ENCODE results near the gene NR1H3.

The NR1H3 gene

GRCh38 chr11:47289856-47290255, 32.1 kb downstream of the NR1H3 start:
- Histone ChIP-seq H3K14ac (ENCODE audit: low read length in 2 of 2) (no peak overlapping the region), H3K4me1 (ENCODE audit: control insufficient read depth, insufficient read depth, low read depth, low read length) (no peaks in the 10 kb centered on the region), H3K36me3 (ENCODE audit: control insufficient read depth in 1 of 2, insufficient read depth in 2 of 2, low read depth in 1 of 2, low read length in 2 of 2) (peaks cover 66 to 87% of the 10 kb centered on the region in 2 experiments), H3K27me3 (ENCODE audit: control insufficient read depth in 1 of 2, insufficient read depth in 1 of 2, low read length in 2 of 2) (no peaks in the 10 kb centered on the region), H2BK15ac (ENCODE audit: low read depth, poor library complexity, severe bottlenecking) (no peak overlapping the region), H3K27ac (ENCODE audit: low read length, poor library complexity, severe bottlenecking) (no peak overlapping the region), H3K4me2 (ENCODE audit: low read length, poor library complexity, severe bottlenecking) (no peak overlapping the region), H4K91ac (ENCODE audit: low read length) (no peak overlapping the region), H2BK12ac (ENCODE audit: low read length in 2 of 2) (no peak overlapping the region), H2BK120ac (ENCODE audit: low read depth, low read length) (no peak overlapping the region), H3K4me3 (ENCODE audit: insufficient read depth in 1 of 2, low read depth in 1 of 2, low read length in 2 of 2) (no peak overlapping the region), H2BK5ac (ENCODE audit: low read depth, low read length, poor library complexity, severe bottlenecking) (no peak overlapping the region), H3K9me3 (ENCODE audit: control insufficient read depth, low read length) (no peaks in the 10 kb centered on the region), H3K4ac (ENCODE audit: low read depth in 1 of 2, low read length in 2 of 2) (no peak overlapping the region), H3K18ac (ENCODE audit: low read depth in 1 of 2, low read length in 2 of 2) (no peak overlapping the region), H3K79me1 (replicated peaks; ENCODE audit: low read length, poor library complexity, severe bottlenecking) (peaks cover 8% of the 10 kb centered on the region), H2AFZ (ENCODE audit: low read depth, low read length) (no peak overlapping the region), H3K9ac (ENCODE audit: low read length) (no peak overlapping the region), H2AK5ac (ENCODE audit: low read length, severe bottlenecking) (no peak overlapping the region), H3K23ac (ENCODE audit: low read length in 2 of 2) (no peak overlapping the region), H4K8ac (ENCODE audit: low read length) (no peak overlapping the region)
- 96% methylated on average over 15 of the region's 15 CpGs for WGBS
- DNase-seq: no peak

DNA sequence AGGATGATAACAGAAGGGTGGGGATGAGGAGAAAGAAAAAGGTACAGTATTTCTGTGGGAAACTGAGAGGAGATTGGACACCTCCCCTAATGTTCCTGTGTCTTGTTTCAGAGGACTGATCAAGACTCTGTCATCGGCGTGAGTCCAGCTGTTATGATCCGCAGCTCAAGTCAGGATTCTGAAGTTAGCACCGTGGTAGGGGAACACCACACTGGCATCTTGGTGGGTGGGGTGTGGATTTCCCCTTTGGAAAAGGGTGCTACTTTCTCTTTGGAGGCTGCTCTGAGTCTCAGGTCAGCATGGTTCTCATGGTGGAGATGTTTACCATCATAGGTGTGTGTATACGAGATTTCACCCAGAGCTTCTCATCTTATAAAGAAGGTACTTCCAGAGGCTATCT, 37.6 kb downstream of the NR1H3 start:
- H2AK5ac ChIP-seq (ENCODE audit: low read length, severe bottlenecking): no peak overlapping the region
- H3K4me1 ChIP-seq (ENCODE audit: control insufficient read depth, insufficient read depth, low read depth, low read length): no peaks in the 10 kb centered on the region
- H3K4me2 ChIP-seq (ENCODE audit: low read length, poor library complexity, severe bottlenecking): no peak overlapping the region
- H2AFZ ChIP-seq (ENCODE audit: low read depth, low read length): no peak overlapping the region
- H3K9me3 ChIP-seq (ENCODE audit: control insufficient read depth, low read length): peaks cover 13% of the 10 kb centered on the region
- H3K27ac ChIP-seq (ENCODE audit: low read length, poor library complexity, severe bottlenecking): no peak overlapping the region
- peaks cover 44 to 85% of the 10 kb centered on the region in 2 experiments for H3K36me3 ChIP-seq (ENCODE audit: control insufficient read depth in 1 of 2, insufficient read depth in 2 of 2, low read depth in 1 of 2, low read length in 2 of 2)
- no peak overlapping the region for H3K4me3 ChIP-seq (ENCODE audit: insufficient read depth in 1 of 2, low read depth in 1 of 2, low read length in 2 of 2)
- no peak overlapping the region for H2BK120ac ChIP-seq (ENCODE audit: low read depth, low read length)
- no peak overlapping the region for H3K4ac ChIP-seq (ENCODE audit: low read depth in 1 of 2, low read length in 2 of 2)
- no peak overlapping the region for H2BK15ac ChIP-seq (ENCODE audit: low read depth, poor library complexity, severe bottlenecking)
- no peak overlapping the region for H2BK12ac ChIP-seq (ENCODE audit: low read length in 2 of 2)
- WGBS: 94% methylated on average over 4 of the region's 5 CpGs
- H4K8ac ChIP-seq (ENCODE audit: low read length): no peak overlapping the region
- no peaks in the 10 kb centered on the region for H3K27me3 ChIP-seq (ENCODE audit: control insufficient read depth in 1 of 2, insufficient read depth in 1 of 2, low read length in 2 of 2)
- no peak overlapping the region for H3K9ac ChIP-seq (ENCODE audit: low read length)
- no peak overlapping the region for H4K91ac ChIP-seq (ENCODE audit: low read length)
- peaks cover 6% of the 10 kb centered on the region for H3K79me1 ChIP-seq (replicated peaks; ENCODE audit: low read length, poor library complexity, severe bottlenecking)
- no peak overlapping the region for H3K18ac ChIP-seq (ENCODE audit: low read depth in 1 of 2, low read length in 2 of 2)
- no peak overlapping the region for H2BK5ac ChIP-seq (ENCODE audit: low read depth, low read length, poor library complexity, severe bottlenecking)
- DNase-seq: no peak
- no peak overlapping the region for H3K23ac ChIP-seq (ENCODE audit: low read length in 2 of 2)
- H3K14ac ChIP-seq (ENCODE audit: low read length in 2 of 2): no peak overlapping the region

DNA sequence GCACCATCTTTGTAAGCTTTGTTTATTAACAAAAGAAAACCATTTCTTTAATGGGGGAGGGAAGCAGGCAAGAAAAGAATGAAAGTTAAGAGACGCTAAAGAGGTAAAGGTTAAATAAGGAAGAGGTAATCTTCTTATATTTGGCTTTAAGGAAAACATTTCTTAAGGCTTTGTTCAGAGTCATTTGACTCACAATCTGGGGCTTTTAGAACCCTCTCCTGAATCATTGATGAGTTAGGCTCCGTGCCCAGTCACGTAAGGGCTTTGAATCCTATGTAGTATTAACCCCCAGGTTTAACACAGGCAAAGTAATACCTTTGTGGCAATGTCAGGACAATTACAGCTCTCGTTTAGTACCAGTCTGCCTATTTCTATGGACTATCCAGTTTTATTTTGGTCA, 38.2 kb downstream of the NR1H3 start:
- Histone ChIP-seq H3K4ac (ENCODE audit: low read depth in 1 of 2, low read length in 2 of 2) (no peak overlapping the region), H3K4me2 (ENCODE audit: low read length, poor library complexity, severe bottlenecking) (no peak overlapping the region), H3K4me3 (ENCODE audit: insufficient read depth in 1 of 2, low read depth in 1 of 2, low read length in 2 of 2) (no peak overlapping the region), H3K4me1 (ENCODE audit: control insufficient read depth, insufficient read depth, low read depth, low read length) (no peaks in the 10 kb centered on the region), H3K18ac (ENCODE audit: low read depth in 1 of 2, low read length in 2 of 2) (no peak overlapping the region), H2AK5ac (ENCODE audit: low read length, severe bottlenecking) (no peak overlapping the region), H2BK5ac (ENCODE audit: low read depth, low read length, poor library complexity, severe bottlenecking) (no peak overlapping the region), H3K27me3 (ENCODE audit: control insufficient read depth in 1 of 2, insufficient read depth in 1 of 2, low read length in 2 of 2) (no peaks in the 10 kb centered on the region), H3K27ac (ENCODE audit: low read length, poor library complexity, severe bottlenecking) (no peak overlapping the region), H3K9ac (ENCODE audit: low read length) (no peak overlapping the region), H3K79me1 (replicated peaks; ENCODE audit: low read length, poor library complexity, severe bottlenecking) (peaks cover 4% of the 10 kb centered on the region), H2AFZ (ENCODE audit: low read depth, low read length) (no peak overlapping the region), H3K14ac (ENCODE audit: low read length in 2 of 2) (no peak overlapping the region), H3K23ac (ENCODE audit: low read length in 2 of 2) (no peak overlapping the region), H3K9me3 (ENCODE audit: control insufficient read depth, low read length) (peaks cover 13% of the 10 kb centered on the region), H2BK120ac (ENCODE audit: low read depth, low read length) (no peak overlapping the region), H3K36me3 (ENCODE audit: control insufficient read depth in 1 of 2, insufficient read depth in 2 of 2, low read depth in 1 of 2, low read length in 2 of 2) (peaks cover 39 to 83% of the 10 kb centered on the region in 2 experiments), H2BK12ac (ENCODE audit: low read length in 2 of 2) (no peak overlapping the region), H4K91ac (ENCODE audit: low read length) (no peak overlapping the region), H4K8ac (ENCODE audit: low read length) (no peak overlapping the region), H2BK15ac (ENCODE audit: low read depth, poor library complexity, severe bottlenecking) (no peak overlapping the region)
- no peak for DNase-seq
- WGBS: 97% methylated on average over 3 of the region's 4 CpGs

GRCh38 chr11:47299078-47299477, 41.3 kb downstream of the NR1H3 start:
- Histone ChIP-seq H3K4me2 (ENCODE audit: low read length, poor library complexity, severe bottlenecking) (no peak overlapping the region), H3K9me3 (ENCODE audit: control insufficient read depth, low read length) (peaks cover 32% of the 10 kb centered on the region), H3K36me3 (ENCODE audit: control insufficient read depth in 1 of 2, insufficient read depth in 2 of 2, low read depth in 1 of 2, low read length in 2 of 2) (peaks cover 26 to 81% of the 10 kb centered on the region in 2 experiments), H4K91ac (ENCODE audit: low read length) (no peak overlapping the region), H3K27ac (ENCODE audit: low read length, poor library complexity, severe bottlenecking) (no peak overlapping the region), H3K4ac (ENCODE audit: low read depth in 1 of 2, low read length in 2 of 2) (no peak overlapping the region), H2BK15ac (ENCODE audit: low read depth, poor library complexity, severe bottlenecking) (no peak overlapping the region), H2BK5ac (ENCODE audit: low read depth, low read length, poor library complexity, severe bottlenecking) (no peak overlapping the region), H3K9ac (ENCODE audit: low read length) (no peak overlapping the region), H3K27me3 (ENCODE audit: control insufficient read depth in 1 of 2, insufficient read depth in 1 of 2, low read length in 2 of 2) (no peaks in the 10 kb centered on the region), H2BK12ac (ENCODE audit: low read length in 2 of 2) (no peak overlapping the region), H3K79me1 (replicated peaks; ENCODE audit: low read length, poor library complexity, severe bottlenecking) (peaks cover 3% of the 10 kb centered on the region), H2AK5ac (ENCODE audit: low read length, severe bottlenecking) (no peak overlapping the region), H3K4me1 (ENCODE audit: control insufficient read depth, insufficient read depth, low read depth, low read length) (no peaks in the 10 kb centered on the region), H2BK120ac (ENCODE audit: low read depth, low read length) (no peak overlapping the region), H2AFZ (ENCODE audit: low read depth, low read length) (no peak overlapping the region), H3K23ac (ENCODE audit: low read length in 2 of 2) (no peak overlapping the region), H3K18ac (ENCODE audit: low read depth in 1 of 2, low read length in 2 of 2) (no peak overlapping the region), H3K4me3 (ENCODE audit: insufficient read depth in 1 of 2, low read depth in 1 of 2, low read length in 2 of 2) (no peak overlapping the region), H3K14ac (ENCODE audit: low read length in 2 of 2) (no peak overlapping the region), H4K8ac (ENCODE audit: low read length) (no peak overlapping the region)
- WGBS: 100% methylated on average over 1 of the region's 3 CpGs
- no peak for DNase-seq

All from mesenchymal stem cell (in vitro differentiated cells and primary cell).